Gastrocnemius medialis (tissue), 4 donors: ENCODE data around the gene AKAP17A.

Experiments
- POLR2A ChIP-seq, 2 donors: fragments of 450-650 bp; IDR thresholded peaks; one replicate each; pipeline ENCODE4 v1.6.1; 2017; ENCODE audit warnings: antibody characterized with exemption in 2 of 2, mild to moderate bottlenecking in 2 of 2, moderate library complexity in 2 of 2
- TF ChIP-seq, protein P1 (sequence below), 5 experiments: fragments of 450-650 bp in 3 of 5; fragments of 200-600 bp in 2 of 5; sonication (generic) in 2 of 5; IDR thresholded peaks in 4 of 5; conservative IDR thresholded peaks in 1 of 5; 1 replicate in 4 of 5; 2 replicates in 1 of 5; pipeline ENCODE4 v1.5.1; 2016 to 2019; ENCODE audit warnings: antibody characterized with exemption in 5 of 5, mild to moderate bottlenecking in 3 of 5, moderate library complexity in 3 of 5

DNA sequence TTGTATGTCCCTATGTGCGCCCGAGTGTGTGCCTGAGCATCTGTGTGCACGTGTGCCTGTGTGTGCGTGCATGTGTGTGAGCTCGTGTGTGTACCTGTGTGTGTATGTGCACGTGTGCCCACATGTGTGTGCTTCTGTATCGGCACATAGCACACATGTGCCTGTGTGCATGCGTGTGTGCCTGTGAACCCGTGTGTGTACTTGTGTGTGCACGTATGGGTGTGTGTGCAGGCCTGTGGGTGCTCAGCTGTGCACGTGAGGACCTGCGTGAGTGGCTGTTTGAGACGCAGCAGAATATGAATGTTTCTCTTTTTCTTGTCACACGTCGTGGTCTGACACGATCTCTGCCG, 4.3 kb downstream of the AKAP17A start:
- TF ChIP-seq, protein P1, sequence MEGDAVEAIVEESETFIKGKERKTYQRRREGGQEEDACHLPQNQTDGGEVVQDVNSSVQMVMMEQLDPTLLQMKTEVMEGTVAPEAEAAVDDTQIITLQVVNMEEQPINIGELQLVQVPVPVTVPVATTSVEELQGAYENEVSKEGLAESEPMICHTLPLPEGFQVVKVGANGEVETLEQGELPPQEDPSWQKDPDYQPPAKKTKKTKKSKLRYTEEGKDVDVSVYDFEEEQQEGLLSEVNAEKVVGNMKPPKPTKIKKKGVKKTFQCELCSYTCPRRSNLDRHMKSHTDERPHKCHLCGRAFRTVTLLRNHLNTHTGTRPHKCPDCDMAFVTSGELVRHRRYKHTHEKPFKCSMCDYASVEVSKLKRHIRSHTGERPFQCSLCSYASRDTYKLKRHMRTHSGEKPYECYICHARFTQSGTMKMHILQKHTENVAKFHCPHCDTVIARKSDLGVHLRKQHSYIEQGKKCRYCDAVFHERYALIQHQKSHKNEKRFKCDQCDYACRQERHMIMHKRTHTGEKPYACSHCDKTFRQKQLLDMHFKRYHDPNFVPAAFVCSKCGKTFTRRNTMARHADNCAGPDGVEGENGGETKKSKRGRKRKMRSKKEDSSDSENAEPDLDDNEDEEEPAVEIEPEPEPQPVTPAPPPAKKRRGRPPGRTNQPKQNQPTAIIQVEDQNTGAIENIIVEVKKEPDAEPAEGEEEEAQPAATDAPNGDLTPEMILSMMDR (IDR thresholded peaks at IDR 0.05 in 4 of 5, conservative IDR thresholded peaks at IDR 0.05 in 1 of 5), result no peak
- TF ChIP-seq POLR2A (IDR thresholded peaks at IDR 0.05), result no peak
